Activated CD4-positive, alpha-beta T cell treated with anti-CD3 and anti-CD28 coated beads for 24 hours (primary cell): ENCODE data around the gene SMG9.

ENCODE experiments used
- DNase-seq, 2 donors: peaks; one replicate each; pipeline ENCODE4 v3.0.0-alpha.2; 2020; ENCODE audit warnings: low read depth in 2 of 2

Gene SMG9

GRCh38 chr19:43752287-43752875, 2.4 kb downstream of the SMG9 start:
- no peak for DNase-seq

- no peak for DNase-seq
Measured at GRCh38 chr19:43751466-43752220, 3.1 kb downstream of the SMG9 start.

GRCh38 chr19:43749898-43750297, 4.9 kb downstream of the SMG9 start:
- DNase-seq, result no peak

GRCh38 chr19:43749152-43749551, 5.6 kb downstream of the SMG9 start:
- no peak for DNase-seq

- DNase-seq, result no peak
Measured at GRCh38 chr19:43748685-43749084, 6.1 kb downstream of the SMG9 start.

GRCh38 chr19:43748205-43748594, 6.6 kb downstream of the SMG9 start:
- DNase-seq, result no peak

GRCh38 chr19:43747557-43748204, 7.1 kb downstream of the SMG9 start:
- DNase-seq, result no peak

- no peak for DNase-seq
Measured at GRCh38 chr19:43743059-43743458, 11.7 kb downstream of the SMG9 start.

GRCh38 chr19:43741075-43741825, 13.5 kb downstream of the SMG9 start:
- no peak for DNase-seq

- no peak for DNase-seq
Measured at GRCh38 chr19:43739439-43740235, 15.1 kb downstream of the SMG9 start.

- no peak for DNase-seq
Measured at GRCh38 chr19:43738780-43739211, 16.0 kb downstream of the SMG9 start.

- no peak for DNase-seq
Measured at GRCh38 chr19:43735957-43736356, 18.8 kb downstream of the SMG9 start.

GRCh38 chr19:43735013-43735412, 19.7 kb downstream of the SMG9 start:
- DNase-seq, result no peak

GRCh38 chr19:43731846-43732245, 22.9 kb downstream of the SMG9 start:
- no peak for DNase-seq

- no peak for DNase-seq
Measured at GRCh38 chr19:43731346-43731745, 23.4 kb downstream of the SMG9 start.

GRCh38 chr19:43729919-43730318, 24.8 kb downstream of the SMG9 start:
- DNase-seq, result no peak

- no peak for DNase-seq
Measured at GRCh38 chr19:43727593-43727853, 27.2 kb downstream of the SMG9 start.

GRCh38 chr19:43726736-43727592, 27.8 kb downstream of the SMG9 start:
- no peak for DNase-seq

- no peak for DNase-seq
Measured at GRCh38 chr19:43725468-43725867, 29.3 kb downstream of the SMG9 start.

- DNase-seq, result no peak
Measured at GRCh38 chr19:43724896-43725295, 29.9 kb downstream of the SMG9 start.

GRCh38 chr19:43723588-43723987, 31.2 kb downstream of the SMG9 start:
- no peak for DNase-seq
